Measurements from ENCODE around the gene HECW1.

The HECW1 gene

GRCh38 chr7:43612599-43613589 lies 500.4 kb downstream of the HECW1 start:
- DNase-seq (ENCODE audit: low spot score) = no peak
